Ovary (tissue), 3 donors: ENCODE measurements around the gene SCAND1.

ENCODE experiments used
- EP300 ChIP-seq: sonication (generic); formaldehyde crosslinking; IDR thresholded peaks from one replicate; pipeline ENCODE4 v1.6.1; 2017; ENCODE audit warnings: antibody characterized with exemption
- POLR2A ChIP-seq: fragments of 450-650 bp; IDR thresholded peaks from one replicate; pipeline ENCODE4 v1.6.1; 2017; ENCODE audit warnings: antibody characterized with exemption, mild to moderate bottlenecking, moderate library complexity
- TF ChIP-seq, protein P1 (sequence below), 3 donors: fragments of 450-650 bp in 2 of 3; fragments of 200-600 bp in 1 of 3; IDR thresholded peaks; one replicate each; pipeline versions ENCODE4 v1.5.1 to v1.8.0; 2016 to 2022; ENCODE audit warnings: antibody characterized with exemption in 3 of 3, mild to moderate bottlenecking in 1 of 3
- donor health status: DM: no; HTN: no; CAD: no.

DNA sequence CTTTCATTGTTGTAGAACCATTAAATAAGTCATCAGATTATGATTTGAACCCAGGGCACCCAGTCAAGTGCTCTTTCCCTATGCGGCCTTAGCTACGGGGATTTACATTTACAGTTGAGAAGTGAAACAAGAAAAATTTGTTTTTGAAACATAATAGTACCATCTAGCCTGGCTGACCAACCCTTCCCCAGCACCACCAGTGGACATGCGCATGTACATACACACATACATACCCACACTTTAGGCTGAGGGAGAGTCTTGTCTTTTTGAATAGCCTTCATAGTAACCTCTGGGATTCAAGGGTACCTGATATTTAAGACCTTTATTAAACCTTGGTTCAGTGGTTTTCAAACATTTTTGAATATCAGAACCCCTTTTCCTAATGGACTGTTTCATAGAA is 33.8 kb downstream of the SCAND1 start:
- TF ChIP-seq EP300 (no peak), POLR2A (no peak)
- TF ChIP-seq, protein P1, sequence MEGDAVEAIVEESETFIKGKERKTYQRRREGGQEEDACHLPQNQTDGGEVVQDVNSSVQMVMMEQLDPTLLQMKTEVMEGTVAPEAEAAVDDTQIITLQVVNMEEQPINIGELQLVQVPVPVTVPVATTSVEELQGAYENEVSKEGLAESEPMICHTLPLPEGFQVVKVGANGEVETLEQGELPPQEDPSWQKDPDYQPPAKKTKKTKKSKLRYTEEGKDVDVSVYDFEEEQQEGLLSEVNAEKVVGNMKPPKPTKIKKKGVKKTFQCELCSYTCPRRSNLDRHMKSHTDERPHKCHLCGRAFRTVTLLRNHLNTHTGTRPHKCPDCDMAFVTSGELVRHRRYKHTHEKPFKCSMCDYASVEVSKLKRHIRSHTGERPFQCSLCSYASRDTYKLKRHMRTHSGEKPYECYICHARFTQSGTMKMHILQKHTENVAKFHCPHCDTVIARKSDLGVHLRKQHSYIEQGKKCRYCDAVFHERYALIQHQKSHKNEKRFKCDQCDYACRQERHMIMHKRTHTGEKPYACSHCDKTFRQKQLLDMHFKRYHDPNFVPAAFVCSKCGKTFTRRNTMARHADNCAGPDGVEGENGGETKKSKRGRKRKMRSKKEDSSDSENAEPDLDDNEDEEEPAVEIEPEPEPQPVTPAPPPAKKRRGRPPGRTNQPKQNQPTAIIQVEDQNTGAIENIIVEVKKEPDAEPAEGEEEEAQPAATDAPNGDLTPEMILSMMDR (IDR thresholded peaks at IDR 0.05): no peak
